SU-DHL-6 (cell line): ENCODE measurements around the gene ATF6B.

Source experiments
- H2AFZ ChIP-seq: fragments of 200-600 bp; sonication (generic); 2 replicates; pipeline ENCODE4 v1.6.1; 2014; ENCODE audit warnings: low read depth, mild to moderate bottlenecking, moderate library complexity, mixed read lengths, antibody characterized with exemption, low read length; ENCODE audit not compliant: severe bottlenecking
- H3F3A ChIP-seq: fragments of 200-600 bp; shearing (Covaris generic); 2 replicates; pipeline ENCODE4 v1.6.0; 2016; ENCODE audit warnings: antibody characterized with exemption, mild to moderate bottlenecking; ENCODE audit not compliant: insufficient read depth
- H3K27ac ChIP-seq: fragments of 200-600 bp; sonication (generic); 2 replicates; pipeline ENCODE4 v1.5.1; 2016; ENCODE audit warnings: low read depth, mild to moderate bottlenecking, low read length, moderate library complexity, mixed read lengths
- H3K27me3 ChIP-seq: fragments of 200-600 bp; sonication (generic), shearing (Covaris generic); 2 replicates; pipeline ENCODE4 v1.6.0; 2014; ENCODE audit warnings: mild to moderate bottlenecking, low read length
- H3K36me3 ChIP-seq: fragments of 200-600 bp; sonication (generic); 2 replicates; pipeline ENCODE4 v1.6.1; 2014; ENCODE audit warnings: mild to moderate bottlenecking, low read length, mixed read lengths
- H3K4me2 ChIP-seq: fragments of 300-600, 200-600 bp; shearing (Covaris generic), sonication (generic); 2 replicates; pipeline ENCODE4 v1.6.0; 2014; ENCODE audit warnings: low read length, low read depth, mild to moderate bottlenecking; ENCODE audit not compliant: poor library complexity, severe bottlenecking
- H3K4me3 ChIP-seq: fragments of 200-600 bp; sonication (generic); 2 replicates; pipeline ENCODE4 v1.5.1; 2014; ENCODE audit warnings: antibody characterized with exemption, low read length, mild to moderate bottlenecking, mixed read lengths; ENCODE audit not compliant: insufficient read depth, poor library complexity, severe bottlenecking
- H3K79me2 ChIP-seq: fragments of 200-600 bp; sonication (generic); 2 replicates; pipeline ENCODE4 v1.6.1; 2014; ENCODE audit warnings: mild to moderate bottlenecking, low read length, moderate library complexity; ENCODE audit not compliant: insufficient read depth
- H3K9ac ChIP-seq: fragments of 200-600 bp; sonication (generic); 2 replicates; pipeline ENCODE4 v1.7.0; 2014; ENCODE audit warnings: mild to moderate bottlenecking, low read length
- H3K9me2 ChIP-seq: fragments of 200-600 bp; sonication (generic); replicated peaks from 2 replicates; pipeline ENCODE4 v1.6.1; 2014; ENCODE audit warnings: low read length; ENCODE audit not compliant: insufficient read depth
- H3K9me3 ChIP-seq: fragments of 200-600 bp; sonication (generic); 2 replicates; pipeline ENCODE4 v1.6.1; 2014; ENCODE audit warnings: low read length, mixed read lengths; ENCODE audit not compliant: insufficient read depth
- H4K20me1 ChIP-seq: fragments of 200-600 bp; sonication (generic); 2 replicates; pipeline ENCODE4 v1.6.1; 2014; ENCODE audit warnings: low read depth, mild to moderate bottlenecking, antibody characterized with exemption, low read length, moderate library complexity, mixed read lengths
- EZH2phosphoT487 ChIP-seq: fragments of 200-600 bp; sonication (generic), shearing (Covaris generic); conservative IDR thresholded peaks from 2 replicates; pipeline ENCODE4 v1.6.1; 2018; ENCODE audit warnings: mild to moderate bottlenecking, antibody characterized with exemption, low read length, moderate library complexity, mixed read lengths
- TF ChIP-seq, protein P1 (sequence below): fragments of 200-600 bp; sonication (generic); IDR thresholded peaks from one replicate; pipeline ENCODE4 v1.5.1; 2017; ENCODE audit warnings: antibody characterized with exemption, mild to moderate bottlenecking, low read length, moderate library complexity; ENCODE audit not compliant: insufficient read depth, poor library complexity, severe bottlenecking

ATF6B gene

DNA sequence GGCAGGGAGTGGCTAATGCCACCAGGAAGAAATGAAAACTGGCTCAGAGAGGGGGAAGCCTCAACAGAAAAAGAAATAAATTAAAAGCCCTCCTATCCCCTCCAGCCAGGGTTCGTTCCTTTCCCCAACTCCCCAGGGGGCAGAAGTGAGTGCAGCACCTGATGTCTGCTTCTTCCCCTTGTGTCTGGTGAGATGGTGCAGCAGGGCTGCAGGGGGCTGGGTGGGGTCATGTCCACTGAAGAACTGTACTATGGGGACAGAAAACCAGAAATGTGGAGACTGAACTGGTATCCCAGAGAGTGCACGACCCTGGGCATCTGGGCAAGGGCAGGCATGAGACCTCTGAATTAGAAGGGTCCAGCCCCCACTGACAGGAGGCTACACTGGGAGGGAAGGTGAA is 40.3 kb upstream of the ATF6B start:
- no peaks in the 10 kb centered on the region for H3K9me2 ChIP-seq
- no peaks in the 10 kb centered on the region for H3K36me3 ChIP-seq
- TF ChIP-seq, protein P1, sequence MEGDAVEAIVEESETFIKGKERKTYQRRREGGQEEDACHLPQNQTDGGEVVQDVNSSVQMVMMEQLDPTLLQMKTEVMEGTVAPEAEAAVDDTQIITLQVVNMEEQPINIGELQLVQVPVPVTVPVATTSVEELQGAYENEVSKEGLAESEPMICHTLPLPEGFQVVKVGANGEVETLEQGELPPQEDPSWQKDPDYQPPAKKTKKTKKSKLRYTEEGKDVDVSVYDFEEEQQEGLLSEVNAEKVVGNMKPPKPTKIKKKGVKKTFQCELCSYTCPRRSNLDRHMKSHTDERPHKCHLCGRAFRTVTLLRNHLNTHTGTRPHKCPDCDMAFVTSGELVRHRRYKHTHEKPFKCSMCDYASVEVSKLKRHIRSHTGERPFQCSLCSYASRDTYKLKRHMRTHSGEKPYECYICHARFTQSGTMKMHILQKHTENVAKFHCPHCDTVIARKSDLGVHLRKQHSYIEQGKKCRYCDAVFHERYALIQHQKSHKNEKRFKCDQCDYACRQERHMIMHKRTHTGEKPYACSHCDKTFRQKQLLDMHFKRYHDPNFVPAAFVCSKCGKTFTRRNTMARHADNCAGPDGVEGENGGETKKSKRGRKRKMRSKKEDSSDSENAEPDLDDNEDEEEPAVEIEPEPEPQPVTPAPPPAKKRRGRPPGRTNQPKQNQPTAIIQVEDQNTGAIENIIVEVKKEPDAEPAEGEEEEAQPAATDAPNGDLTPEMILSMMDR, result no peak
- TF ChIP-seq EZH2phosphoT487, result no peak
- H3K79me2 ChIP-seq, result no peaks in the 10 kb centered on the region; the same call in 1 of the 2 replicates
- H2AFZ ChIP-seq, result no peak overlapping the region
- H3K9ac ChIP-seq, result no peak overlapping the region
- 0 out of 2 replicates have a peak overlapping the region, but pooled peaks have one; percentile 2 for H3K27ac ChIP-seq
- H4K20me1 ChIP-seq, result no peaks in the 10 kb centered on the region
- no peaks in the 10 kb centered on the region for H3F3A ChIP-seq
- H3K4me3 ChIP-seq, result no peak overlapping the region
- no peak overlapping the region for H3K4me2 ChIP-seq
- H3K9me3 ChIP-seq, result no peaks in the 10 kb centered on the region
- no peaks in the 10 kb centered on the region for H3K27me3 ChIP-seq

DNA sequence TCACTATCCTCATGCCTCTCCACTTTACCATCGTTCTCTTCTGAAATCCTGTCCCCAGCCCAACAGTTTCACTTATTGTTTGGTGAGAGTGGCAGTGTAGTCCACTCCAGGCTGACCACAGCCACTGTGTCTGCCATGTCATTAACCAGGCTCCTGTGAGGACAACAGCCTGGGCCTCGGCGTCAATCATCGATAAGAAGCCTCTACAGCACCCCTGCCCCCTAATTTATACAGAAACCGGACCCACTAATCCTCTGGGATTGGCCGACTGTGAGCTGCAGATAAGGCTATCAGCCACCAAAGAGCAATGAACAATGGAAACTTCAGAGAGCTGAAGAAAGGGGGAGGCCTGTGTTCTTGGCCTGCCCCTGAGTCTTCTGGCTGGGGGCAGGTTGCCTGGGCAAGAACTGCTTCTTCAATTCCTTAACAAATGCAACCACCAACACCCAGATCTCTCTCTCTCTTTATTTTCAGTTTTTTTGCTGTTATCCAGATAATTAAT is 39.8 kb upstream of the ATF6B start:
- Histone ChIP-seq H4K20me1 (no peaks in the 10 kb centered on the region), H3K9me3 (no peaks in the 10 kb centered on the region), H3F3A (no peaks in the 10 kb centered on the region), H3K4me2 (no peak overlapping the region), H3K4me3 (no peak overlapping the region), H3K79me2 (no peaks in the 10 kb centered on the region), H2AFZ (no peak overlapping the region), H3K27ac (0 out of 2 replicates have a peak overlapping the region, but pooled peaks have one; percentile 2), H3K9ac (no peak overlapping the region), H3K36me3 (no peaks in the 10 kb centered on the region), H3K27me3 (no peaks in the 10 kb centered on the region), H3K9me2 (no peaks in the 10 kb centered on the region)
- no peak for TF ChIP-seq EZH2phosphoT487
- TF ChIP-seq, protein P1, result no peak

DNA sequence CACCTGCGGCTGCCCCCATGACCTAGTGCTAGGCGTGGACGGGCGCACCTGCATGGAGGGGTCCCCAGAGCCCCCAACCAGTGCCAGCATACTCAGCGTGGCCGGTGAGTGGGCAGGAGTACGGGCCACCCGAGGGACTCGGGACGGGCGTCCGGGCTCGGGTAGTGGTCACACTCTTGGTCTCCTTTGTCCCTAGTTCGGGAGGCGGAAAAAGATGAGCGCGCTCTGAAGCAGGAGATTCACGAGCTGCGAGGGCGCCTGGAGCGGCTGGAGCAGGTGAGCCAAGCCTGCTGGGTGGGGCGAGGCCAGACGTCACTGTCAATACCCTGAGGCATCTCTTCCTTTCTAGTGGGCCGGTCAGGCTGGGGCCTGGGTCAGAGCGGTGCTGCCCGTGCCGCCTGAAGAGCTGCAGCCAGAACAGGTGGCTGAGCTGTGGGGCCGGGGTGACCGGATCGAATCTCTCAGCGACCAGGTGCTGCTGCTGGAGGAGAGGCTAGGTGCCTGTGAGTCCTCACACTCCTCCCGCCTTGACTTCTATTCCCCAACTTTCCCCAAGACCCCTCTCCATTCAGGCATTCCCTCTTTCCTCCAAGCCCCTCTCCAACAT is 39.2 kb upstream of the ATF6B start:
- Histone ChIP-seq H4K20me1 (no peaks in the 10 kb centered on the region), H3K9me2 (no peaks in the 10 kb centered on the region), H3K4me2 (no peak overlapping the region), H3F3A (no peaks in the 10 kb centered on the region), H3K27ac (no peak overlapping the region), H3K9ac (no peak overlapping the region), H3K36me3 (no peaks in the 10 kb centered on the region), H3K9me3 (no peaks in the 10 kb centered on the region), H3K4me3 (no peak overlapping the region), H2AFZ (no peak overlapping the region), H3K79me2 (no peaks in the 10 kb centered on the region), H3K27me3 (no peaks in the 10 kb centered on the region)
- TF ChIP-seq, protein P1, result no peak
- no peak for TF ChIP-seq EZH2phosphoT487
